GM12875 (cell line): ENCODE results near the gene RNFT2.

Experiments used
- H3K4me3 ChIP-seq: one replicate; pipeline ENCODE4 v1.5.1; 2011; ENCODE audit warnings: low read depth, low read length, control low read depth
- CTCF ChIP-seq: IDR thresholded peaks from 2 replicates; pipeline ENCODE4 v1.5.1; 2011; ENCODE audit warnings: low read depth, mild to moderate bottlenecking, control low read depth, inconsistent platforms, low read length, moderate library complexity, borderline replicate concordance; ENCODE audit not compliant: insufficient read depth

RNFT2 gene

GRCh38 chr12:116693286-116694227 is 44.6 kb upstream of the RNFT2 start:
- no peak for TF ChIP-seq CTCF
- no peak overlapping the region for H3K4me3 ChIP-seq

- TF ChIP-seq CTCF, result no peak
- no peak overlapping the region for H3K4me3 ChIP-seq
Measured at GRCh38 chr12:116694653-116695463, 43.3 kb upstream of the RNFT2 start.

- no peak for TF ChIP-seq CTCF
- no peak overlapping the region for H3K4me3 ChIP-seq
Measured at GRCh38 chr12:116695464-116695725, 42.7 kb upstream of the RNFT2 start.

- peak; percentile 51; the same call in 1 of the 2 replicates for TF ChIP-seq CTCF
- H3K4me3 ChIP-seq, result no peak overlapping the region
Measured at GRCh38 chr12:116697305-116697704, 40.8 kb upstream of the RNFT2 start.

GRCh38 chr12:116697716-116698115 is 40.4 kb upstream of the RNFT2 start:
- H3K4me3 ChIP-seq, result no peak overlapping the region
- no peak for TF ChIP-seq CTCF

GRCh38 chr12:116698116-116698515 is 40.0 kb upstream of the RNFT2 start:
- no peak for TF ChIP-seq CTCF
- H3K4me3 ChIP-seq, result no peak overlapping the region
